SK-N-SH (cell line): ENCODE data around the gene ANKRD36.
"Not testable (repeated sequence)": the region's sequence is repeated elsewhere in the genome, so short reads cannot be mapped to it uniquely, and the experiment has no call there.

ENCODE experiments used
- EP300 ChIP-seq, 2 experiments: IDR thresholded peaks; 2 replicates each; pipeline versions ENCODE4 v1.4.0 to v1.6.1; 2012; ENCODE audit warnings: borderline replicate concordance in 1 of 2, low read depth in 1 of 2, low read length in 1 of 2
- GABPA ChIP-seq: IDR thresholded peaks from 2 replicates; pipeline ENCODE4 v1.4.0; 2012; ENCODE audit warnings: low read depth, mild to moderate bottlenecking
- GATA2 ChIP-seq: sonication (generic); formaldehyde crosslinking; IDR thresholded peaks from 2 replicates; pipeline ENCODE4 v1.5.0; 2020; ENCODE audit warnings: mild to moderate bottlenecking, missing genetic modification reagents
- NFIC ChIP-seq: IDR thresholded peaks from 2 replicates; pipeline ENCODE4 v1.4.0; 2012; ENCODE audit warnings: borderline replicate concordance
- POLR2AphosphoS5 ChIP-seq: IDR thresholded peaks from 2 replicates; pipeline ENCODE4 v1.6.1; 2012; ENCODE audit warnings: low read depth, low read length
- RFX5 ChIP-seq: IDR thresholded peaks from 2 replicates; pipeline ENCODE4 v1.6.1; 2012; ENCODE audit warnings: mild to moderate bottlenecking, improper control_type of control experiment, low read length
- RXRA ChIP-seq: IDR thresholded peaks from 2 replicates; pipeline ENCODE4 v1.4.0; 2012; ENCODE audit warnings: low read depth, mild to moderate bottlenecking, borderline replicate concordance
- SMC3 ChIP-seq: IDR thresholded peaks from 2 replicates; pipeline ENCODE4 v1.6.1; 2012; ENCODE audit warnings: low read depth, low read length, improper control_type of control experiment
- TAF1 ChIP-seq: IDR thresholded peaks from 2 replicates; pipeline ENCODE4 v1.6.1; 2012; ENCODE audit warnings: low read depth, mild to moderate bottlenecking, low read length, moderate library complexity, borderline replicate concordance
- TCF12 ChIP-seq: IDR thresholded peaks from 2 replicates; pipeline ENCODE4 v1.4.0; 2012
- YY1 ChIP-seq: IDR thresholded peaks from 2 replicates; pipeline ENCODE4 v1.4.0; 2012; ENCODE audit warnings: low read depth, mild to moderate bottlenecking
- TF ChIP-seq, protein P1 (sequence below): fragments of 200-600 bp; sonication (generic); IDR thresholded peaks from 2 replicates; pipeline ENCODE4 v1.6.1; 2017; ENCODE audit warnings: antibody characterized with exemption, mild to moderate bottlenecking, moderate library complexity
- TF ChIP-seq, protein P2 (sequence below): IDR thresholded peaks from 2 replicates; pipeline ENCODE4; 2012
- TF ChIP-seq, protein P3 (sequence below): IDR thresholded peaks from 2 replicates; pipeline ENCODE4 v1.6.1; 2012; ENCODE audit warnings: mild to moderate bottlenecking, low read depth, low read length, moderate library complexity

DNA sequence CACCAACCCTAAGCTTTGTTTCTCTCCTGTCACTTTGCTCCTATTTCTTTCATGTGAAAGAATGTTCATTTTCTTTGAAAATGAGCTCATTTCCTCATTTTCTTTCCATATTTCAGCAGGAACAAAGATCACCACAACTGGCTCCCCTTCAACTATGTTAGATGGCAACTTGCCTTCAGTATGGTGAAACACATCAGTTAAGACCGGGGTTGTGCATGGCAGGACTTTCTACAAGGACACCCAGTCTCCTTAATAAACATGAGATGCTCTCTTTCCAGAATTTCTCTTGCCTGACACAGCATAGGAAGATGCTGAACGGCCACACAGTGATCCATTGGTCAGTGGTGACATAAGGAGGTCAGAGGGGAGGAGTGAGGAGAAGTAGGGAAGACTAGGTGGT lies 172.2 kb downstream of the ANKRD36 start:
- TF ChIP-seq RXRA; POLR2AphosphoS5; NFIC; GATA2 (CRISPR knock-in tag); RFX5; EP300 (IDR thresholded peaks at IDR 0.05; ENCODE audit: borderline replicate concordance in 1 of 2, low read depth in 1 of 2, low read length in 1 of 2); SMC3; TCF12; YY1; GABPA; TAF1: not testable (repeated sequence)
- TF ChIP-seq, protein P1, sequence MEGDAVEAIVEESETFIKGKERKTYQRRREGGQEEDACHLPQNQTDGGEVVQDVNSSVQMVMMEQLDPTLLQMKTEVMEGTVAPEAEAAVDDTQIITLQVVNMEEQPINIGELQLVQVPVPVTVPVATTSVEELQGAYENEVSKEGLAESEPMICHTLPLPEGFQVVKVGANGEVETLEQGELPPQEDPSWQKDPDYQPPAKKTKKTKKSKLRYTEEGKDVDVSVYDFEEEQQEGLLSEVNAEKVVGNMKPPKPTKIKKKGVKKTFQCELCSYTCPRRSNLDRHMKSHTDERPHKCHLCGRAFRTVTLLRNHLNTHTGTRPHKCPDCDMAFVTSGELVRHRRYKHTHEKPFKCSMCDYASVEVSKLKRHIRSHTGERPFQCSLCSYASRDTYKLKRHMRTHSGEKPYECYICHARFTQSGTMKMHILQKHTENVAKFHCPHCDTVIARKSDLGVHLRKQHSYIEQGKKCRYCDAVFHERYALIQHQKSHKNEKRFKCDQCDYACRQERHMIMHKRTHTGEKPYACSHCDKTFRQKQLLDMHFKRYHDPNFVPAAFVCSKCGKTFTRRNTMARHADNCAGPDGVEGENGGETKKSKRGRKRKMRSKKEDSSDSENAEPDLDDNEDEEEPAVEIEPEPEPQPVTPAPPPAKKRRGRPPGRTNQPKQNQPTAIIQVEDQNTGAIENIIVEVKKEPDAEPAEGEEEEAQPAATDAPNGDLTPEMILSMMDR, result not testable (repeated sequence)
- TF ChIP-seq, protein P2, sequence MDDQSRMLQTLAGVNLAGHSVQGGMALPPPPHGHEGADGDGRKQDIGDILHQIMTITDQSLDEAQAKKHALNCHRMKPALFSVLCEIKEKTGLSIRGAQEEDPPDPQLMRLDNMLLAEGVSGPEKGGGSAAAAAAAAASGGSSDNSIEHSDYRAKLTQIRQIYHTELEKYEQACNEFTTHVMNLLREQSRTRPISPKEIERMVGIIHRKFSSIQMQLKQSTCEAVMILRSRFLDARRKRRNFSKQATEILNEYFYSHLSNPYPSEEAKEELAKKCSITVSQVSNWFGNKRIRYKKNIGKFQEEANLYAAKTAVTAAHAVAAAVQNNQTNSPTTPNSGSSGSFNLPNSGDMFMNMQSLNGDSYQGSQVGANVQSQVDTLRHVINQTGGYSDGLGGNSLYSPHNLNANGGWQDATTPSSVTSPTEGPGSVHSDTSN, result not testable (repeated sequence)
- TF ChIP-seq, protein P3, sequence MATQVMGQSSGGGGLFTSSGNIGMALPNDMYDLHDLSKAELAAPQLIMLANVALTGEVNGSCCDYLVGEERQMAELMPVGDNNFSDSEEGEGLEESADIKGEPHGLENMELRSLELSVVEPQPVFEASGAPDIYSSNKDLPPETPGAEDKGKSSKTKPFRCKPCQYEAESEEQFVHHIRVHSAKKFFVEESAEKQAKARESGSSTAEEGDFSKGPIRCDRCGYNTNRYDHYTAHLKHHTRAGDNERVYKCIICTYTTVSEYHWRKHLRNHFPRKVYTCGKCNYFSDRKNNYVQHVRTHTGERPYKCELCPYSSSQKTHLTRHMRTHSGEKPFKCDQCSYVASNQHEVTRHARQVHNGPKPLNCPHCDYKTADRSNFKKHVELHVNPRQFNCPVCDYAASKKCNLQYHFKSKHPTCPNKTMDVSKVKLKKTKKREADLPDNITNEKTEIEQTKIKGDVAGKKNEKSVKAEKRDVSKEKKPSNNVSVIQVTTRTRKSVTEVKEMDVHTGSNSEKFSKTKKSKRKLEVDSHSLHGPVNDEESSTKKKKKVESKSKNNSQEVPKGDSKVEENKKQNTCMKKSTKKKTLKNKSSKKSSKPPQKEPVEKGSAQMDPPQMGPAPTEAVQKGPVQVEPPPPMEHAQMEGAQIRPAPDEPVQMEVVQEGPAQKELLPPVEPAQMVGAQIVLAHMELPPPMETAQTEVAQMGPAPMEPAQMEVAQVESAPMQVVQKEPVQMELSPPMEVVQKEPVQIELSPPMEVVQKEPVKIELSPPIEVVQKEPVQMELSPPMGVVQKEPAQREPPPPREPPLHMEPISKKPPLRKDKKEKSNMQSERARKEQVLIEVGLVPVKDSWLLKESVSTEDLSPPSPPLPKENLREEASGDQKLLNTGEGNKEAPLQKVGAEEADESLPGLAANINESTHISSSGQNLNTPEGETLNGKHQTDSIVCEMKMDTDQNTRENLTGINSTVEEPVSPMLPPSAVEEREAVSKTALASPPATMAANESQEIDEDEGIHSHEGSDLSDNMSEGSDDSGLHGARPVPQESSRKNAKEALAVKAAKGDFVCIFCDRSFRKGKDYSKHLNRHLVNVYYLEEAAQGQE, result not testable (repeated sequence)
